HEK293 (cell line): ENCODE measurements around the gene CPAMD8.

Experiments used
- CTCF ChIA-PET: fragments of 350-600 bp; formaldehyde crosslinking; extraction: SDS; loops from one replicate; lab custom pipeline; 2021; ENCODE audit warnings: antibody characterized with exemption; lab: Yijun Ruan, JAX
- POLR2A ChIA-PET: fragments of 300-600 bp; formaldehyde crosslinking; extraction: SDS; loops from one replicate; lab custom pipeline; 2020; ENCODE audit warnings: antibody characterized with exemption, inconsistent platforms; lab: Yijun Ruan, JAX
- H3K27ac ChIP-seq: fragments of 200-500 bp; sonication (Bioruptor generic); 2 replicates; pipeline ENCODE4 v1.5.1; 2014; ENCODE audit warnings: low read depth, low read length, control low read depth, inconsistent platforms; ENCODE audit errors: extremely low read depth
- H3K36me3 ChIP-seq, 2 experiments: fragments of 200-500 bp in 1 of 2; sonication (Bioruptor generic) in 1 of 2; 1 replicate in 1 of 2; 2 replicates in 1 of 2; pipeline ENCODE4 v1.5.1; 2014 to 2017; ENCODE audit warnings: inconsistent platforms in 2 of 2, low read length in 2 of 2; ENCODE audit not compliant: control insufficient read depth in 2 of 2, insufficient read depth in 1 of 2
- H3K4me1 ChIP-seq: fragments of 200-500 bp; sonication (Bioruptor generic); 2 replicates; pipeline ENCODE4 v1.5.1; 2014; ENCODE audit warnings: mild to moderate bottlenecking, low read length, inconsistent platforms; ENCODE audit not compliant: control insufficient read depth, insufficient read depth
- H3K4me3 ChIP-seq: 2 replicates; pipeline ENCODE4 v1.5.1; 2011; ENCODE audit warnings: low read depth, mild to moderate bottlenecking, control low read depth, low read length, moderate library complexity
- H3K9me3 ChIP-seq: fragments of 200-500 bp; sonication (Bioruptor generic); 2 replicates; pipeline ENCODE4 v1.5.1; 2014; ENCODE audit warnings: low read depth, low read length, inconsistent platforms; ENCODE audit not compliant: control insufficient read depth, insufficient read depth
- ATF2 ChIP-seq: fragments of 450-650 bp; formaldehyde crosslinking; IDR thresholded peaks from 2 replicates; pipeline ENCODE4 v1.5.1; 2016; ENCODE audit warnings: missing biosample characterization, missing genetic modification characterization, low read depth
- IKZF3 ChIP-seq: fragments of 450-650 bp; IDR thresholded peaks from 2 replicates; pipeline ENCODE4 v1.5.0; 2018; ENCODE audit warnings: missing biosample characterization, mild to moderate bottlenecking, missing genetic modification characterization, moderate library complexity
- PRDM4 ChIP-seq: fragments of 450-650 bp; formaldehyde crosslinking; IDR thresholded peaks from 2 replicates; pipeline ENCODE4 v1.5.1; 2017; ENCODE audit warnings: missing biosample characterization, missing genetic modification characterization
- PRDM6 ChIP-seq: fragments of 450-650 bp; formaldehyde crosslinking; IDR thresholded peaks from 2 replicates; pipeline ENCODE4 v1.5.1; 2017; ENCODE audit warnings: missing biosample characterization, missing genetic modification characterization
- REPIN1 ChIP-seq: fragments of 450-650 bp; formaldehyde crosslinking; IDR thresholded peaks from 2 replicates; pipeline ENCODE4 v1.5.1; 2017; ENCODE audit warnings: missing biosample characterization, missing genetic modification characterization, low read depth
- ZBTB1 ChIP-seq: fragments of 450-650 bp; formaldehyde crosslinking; IDR thresholded peaks from 2 replicates; pipeline ENCODE4 v1.5.1; 2016; ENCODE audit warnings: missing biosample characterization, missing genetic modification characterization
- ZBTB10 ChIP-seq: fragments of 450-650 bp; formaldehyde crosslinking; IDR thresholded peaks from 2 replicates; pipeline ENCODE4 v1.5.1; 2016; ENCODE audit warnings: missing biosample characterization, missing genetic modification characterization
- ZBTB26 ChIP-seq: fragments of 450-650 bp; formaldehyde crosslinking; optimal IDR thresholded peaks from 2 replicates; pipeline ENCODE3; 2016; ENCODE audit warnings: missing biosample characterization, mild to moderate bottlenecking, missing genetic modification characterization
- ZNF16 ChIP-seq: fragments of 450-650 bp; formaldehyde crosslinking; IDR thresholded peaks from 2 replicates; pipeline ENCODE4 v1.5.1; 2016; ENCODE audit warnings: low read depth, missing biosample characterization, missing genetic modification characterization
- ZNF391 ChIP-seq: fragments of 450-650 bp; formaldehyde crosslinking; IDR thresholded peaks from 2 replicates; pipeline ENCODE4 v1.5.1; 2016; ENCODE audit warnings: low read depth, missing biosample characterization, missing genetic modification characterization, borderline replicate concordance
- ZNF521 ChIP-seq: fragments of 450-650 bp; formaldehyde crosslinking; IDR thresholded peaks from 2 replicates; pipeline ENCODE4 v1.5.1; 2017; ENCODE audit warnings: missing biosample characterization, mild to moderate bottlenecking, missing genetic modification characterization
- ZNF544 ChIP-seq: fragments of 450-650 bp; formaldehyde crosslinking; IDR thresholded peaks from 2 replicates; pipeline ENCODE4 v1.5.0; 2017; ENCODE audit warnings: missing biosample characterization, missing genetic modification characterization
- ZNF629 ChIP-seq: fragments of 450-650 bp; formaldehyde crosslinking; IDR thresholded peaks from 2 replicates; pipeline ENCODE4 v1.5.1; 2017; ENCODE audit warnings: missing biosample characterization, missing genetic modification characterization
- ZNF791 ChIP-seq: fragments of 450-650 bp; formaldehyde crosslinking; IDR thresholded peaks from 2 replicates; pipeline ENCODE4 v1.5.1; 2016; ENCODE audit warnings: missing biosample characterization, missing genetic modification characterization

Gene CPAMD8

GRCh38 chr19:16922949-16923348, 103.7 kb downstream of the CPAMD8 start:
- ChIA-PET POLR2A (no interaction called here), CTCF (no interaction called here)
- H3K27ac ChIP-seq, result no peak overlapping the region
- no peak overlapping the region for H3K4me3 ChIP-seq
- no peaks in the 10 kb centered on the region for H3K9me3 ChIP-seq
- H3K36me3 ChIP-seq, result no peaks in the 10 kb centered on the region
- no peaks in the 10 kb centered on the region for H3K4me1 ChIP-seq
- TF ChIP-seq ZNF544 (tag by site-specific recombination), result no peak
- TF ChIP-seq ZNF16, result 0 out of 2 replicates have a peak, but pooled peaks have one; percentile 19

- TF ChIP-seq PRDM4 (tag by site-specific recombination), result peak; percentile 98
- TF ChIP-seq ZBTB26 (tag by site-specific recombination), result no peak
- TF ChIP-seq ZNF791 (tag by site-specific recombination), result no peak
- TF ChIP-seq ZBTB1 (tag by site-specific recombination), result no peak
- TF ChIP-seq ZNF629 (tag by site-specific recombination), result no peak
- TF ChIP-seq REPIN1 (tag by site-specific recombination), result no peak
- TF ChIP-seq ZBTB10, result no peak
- TF ChIP-seq IKZF3, result no peak
- TF ChIP-seq PRDM6 (tag by site-specific recombination), result no peak
- H3K4me3 ChIP-seq, result no peak overlapping the region
- H3K9me3 ChIP-seq, result no peaks in the 10 kb centered on the region
- ChIA-PET CTCF (no interaction called here), POLR2A (no interaction called here)
- no peak overlapping the region for H3K27ac ChIP-seq
- H3K4me1 ChIP-seq, result no peaks in the 10 kb centered on the region
- H3K36me3 ChIP-seq, result no peaks in the 10 kb centered on the region
These were observed 104.0 kb downstream of the CPAMD8 start for GRCh38 chr19:16922592-16922934.

- TF ChIP-seq PRDM4 (tag by site-specific recombination) (peak; percentile 99), ATF2 (tag by site-specific recombination) (no peak), ZNF391 (no peak), ZNF521 (tag by site-specific recombination) (no peak)
- CTCF ChIA-PET, result interaction anchor here (0.7 kb wide), 1 partner anchor 532 kb away, joined by 3 read pairs; no protein-coding TSS in a partner anchor
- Histone ChIP-seq H3K4me1 (no peaks in the 10 kb centered on the region), H3K27ac (no peak overlapping the region), H3K9me3 (no peaks in the 10 kb centered on the region), H3K36me3 (no peaks in the 10 kb centered on the region), H3K4me3 (no peak overlapping the region)
- POLR2A ChIA-PET, result interaction anchor here (1.0 kb wide), 1 partner anchor 16 kb away, joined by 8 read pairs; no protein-coding TSS in a partner anchor
These were observed 104.6 kb downstream of the CPAMD8 start for GRCh38 chr19:16921766-16922591.
